OCI-LY7 (cell line): ENCODE measurements around the gene SCN1B.

Source experiments
- EZH2phosphoT487 ChIP-seq: fragments of 200-600 bp; sonication (generic); IDR thresholded peaks from 2 replicates; pipeline ENCODE4 v1.6.1; 2018; ENCODE audit warnings: low read depth, borderline replicate concordance, mild to moderate bottlenecking, mixed run types, antibody characterized with exemption, low read length, moderate library complexity, mixed read lengths
- TF ChIP-seq, protein P1 (sequence below): fragments of 200-600 bp; sonication (generic); conservative IDR thresholded peaks from 2 replicates; pipeline ENCODE4 v1.5.1; 2014; ENCODE audit warnings: mild to moderate bottlenecking, antibody characterized with exemption, low read length, moderate library complexity, mixed read lengths

DNA sequence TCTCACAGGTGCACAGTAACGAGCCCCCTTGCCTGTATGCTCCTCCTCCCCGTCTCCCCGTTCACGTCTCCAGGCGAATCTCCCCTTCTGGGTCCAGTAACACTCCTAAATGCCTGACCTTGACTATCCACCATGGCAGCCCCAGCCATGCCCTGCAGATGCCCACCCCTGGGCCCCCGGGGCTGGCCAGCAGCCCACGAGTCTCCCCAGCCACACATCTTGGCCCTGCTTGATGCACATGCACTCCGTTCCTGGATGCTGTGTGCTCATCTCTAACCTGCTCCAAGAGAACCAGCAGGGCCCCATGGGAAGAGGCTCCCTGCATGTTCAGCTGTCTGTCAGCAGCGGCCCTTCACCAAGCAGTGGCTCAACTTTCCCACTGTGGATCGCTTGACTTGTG is 43.2 kb downstream of the SCN1B start:
- TF ChIP-seq EZH2phosphoT487, result no peak
- TF ChIP-seq, protein P1, sequence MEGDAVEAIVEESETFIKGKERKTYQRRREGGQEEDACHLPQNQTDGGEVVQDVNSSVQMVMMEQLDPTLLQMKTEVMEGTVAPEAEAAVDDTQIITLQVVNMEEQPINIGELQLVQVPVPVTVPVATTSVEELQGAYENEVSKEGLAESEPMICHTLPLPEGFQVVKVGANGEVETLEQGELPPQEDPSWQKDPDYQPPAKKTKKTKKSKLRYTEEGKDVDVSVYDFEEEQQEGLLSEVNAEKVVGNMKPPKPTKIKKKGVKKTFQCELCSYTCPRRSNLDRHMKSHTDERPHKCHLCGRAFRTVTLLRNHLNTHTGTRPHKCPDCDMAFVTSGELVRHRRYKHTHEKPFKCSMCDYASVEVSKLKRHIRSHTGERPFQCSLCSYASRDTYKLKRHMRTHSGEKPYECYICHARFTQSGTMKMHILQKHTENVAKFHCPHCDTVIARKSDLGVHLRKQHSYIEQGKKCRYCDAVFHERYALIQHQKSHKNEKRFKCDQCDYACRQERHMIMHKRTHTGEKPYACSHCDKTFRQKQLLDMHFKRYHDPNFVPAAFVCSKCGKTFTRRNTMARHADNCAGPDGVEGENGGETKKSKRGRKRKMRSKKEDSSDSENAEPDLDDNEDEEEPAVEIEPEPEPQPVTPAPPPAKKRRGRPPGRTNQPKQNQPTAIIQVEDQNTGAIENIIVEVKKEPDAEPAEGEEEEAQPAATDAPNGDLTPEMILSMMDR, result no peak
